Vagina (tissue), 2 donors: ENCODE results near the gene RMI2.

Experiments used
- POLR2AphosphoS5 ChIP-seq, 2 donors: sonication (generic); formaldehyde crosslinking; IDR thresholded peaks; one replicate each; pipeline ENCODE4 v1.9.0; 2017; ENCODE audit warnings: antibody characterized with exemption in 2 of 2, mild to moderate bottlenecking in 2 of 2, low read depth in 1 of 2; ENCODE audit not compliant: insufficient read depth in 1 of 2
- TF ChIP-seq, protein P1 (sequence below), 3 experiments: fragments of 450-650 bp in 2 of 3; fragments of 200-600 bp in 1 of 3; sonication (generic) in 1 of 3; IDR thresholded peaks; one replicate each; pipeline ENCODE4 v1.5.1; 2017 to 2019; ENCODE audit warnings: antibody characterized with exemption in 3 of 3, mild to moderate bottlenecking in 2 of 3, moderate library complexity in 2 of 3

DNA sequence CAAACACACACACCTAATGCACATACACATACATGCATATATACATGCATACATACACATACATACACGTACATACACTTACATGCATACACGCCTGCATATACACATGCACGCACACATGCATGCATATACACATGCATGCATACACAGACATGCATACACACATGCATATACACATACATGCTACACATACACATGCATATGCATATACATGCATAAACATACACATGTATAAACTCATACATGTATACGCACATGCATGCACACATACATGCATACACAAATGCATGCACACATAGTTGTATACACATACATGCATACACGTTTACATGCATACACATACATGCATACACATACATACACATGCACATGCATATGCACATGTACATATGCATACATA, 23.6 kb upstream of the RMI2 start:
- TF ChIP-seq, protein P1, sequence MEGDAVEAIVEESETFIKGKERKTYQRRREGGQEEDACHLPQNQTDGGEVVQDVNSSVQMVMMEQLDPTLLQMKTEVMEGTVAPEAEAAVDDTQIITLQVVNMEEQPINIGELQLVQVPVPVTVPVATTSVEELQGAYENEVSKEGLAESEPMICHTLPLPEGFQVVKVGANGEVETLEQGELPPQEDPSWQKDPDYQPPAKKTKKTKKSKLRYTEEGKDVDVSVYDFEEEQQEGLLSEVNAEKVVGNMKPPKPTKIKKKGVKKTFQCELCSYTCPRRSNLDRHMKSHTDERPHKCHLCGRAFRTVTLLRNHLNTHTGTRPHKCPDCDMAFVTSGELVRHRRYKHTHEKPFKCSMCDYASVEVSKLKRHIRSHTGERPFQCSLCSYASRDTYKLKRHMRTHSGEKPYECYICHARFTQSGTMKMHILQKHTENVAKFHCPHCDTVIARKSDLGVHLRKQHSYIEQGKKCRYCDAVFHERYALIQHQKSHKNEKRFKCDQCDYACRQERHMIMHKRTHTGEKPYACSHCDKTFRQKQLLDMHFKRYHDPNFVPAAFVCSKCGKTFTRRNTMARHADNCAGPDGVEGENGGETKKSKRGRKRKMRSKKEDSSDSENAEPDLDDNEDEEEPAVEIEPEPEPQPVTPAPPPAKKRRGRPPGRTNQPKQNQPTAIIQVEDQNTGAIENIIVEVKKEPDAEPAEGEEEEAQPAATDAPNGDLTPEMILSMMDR (IDR thresholded peaks at IDR 0.05), result no peak
- no peak for TF ChIP-seq POLR2AphosphoS5 (IDR thresholded peaks at IDR 0.05; ENCODE audit: insufficient read depth in 1 of 2, low read depth in 1 of 2)
